ENCODE measurements around the gene ANKRD28. TPM values are rescaled to one million over a fixed set of nuclear protein-coding genes. Genes with fewer than 3 reads are reported as not detected.

ANKRD28 gene
- total and polyA plus RNA-seq, 2 of the 4 experiments (the other 2 are of a cell fraction), result 52.6 to 211 TPM

DNA sequence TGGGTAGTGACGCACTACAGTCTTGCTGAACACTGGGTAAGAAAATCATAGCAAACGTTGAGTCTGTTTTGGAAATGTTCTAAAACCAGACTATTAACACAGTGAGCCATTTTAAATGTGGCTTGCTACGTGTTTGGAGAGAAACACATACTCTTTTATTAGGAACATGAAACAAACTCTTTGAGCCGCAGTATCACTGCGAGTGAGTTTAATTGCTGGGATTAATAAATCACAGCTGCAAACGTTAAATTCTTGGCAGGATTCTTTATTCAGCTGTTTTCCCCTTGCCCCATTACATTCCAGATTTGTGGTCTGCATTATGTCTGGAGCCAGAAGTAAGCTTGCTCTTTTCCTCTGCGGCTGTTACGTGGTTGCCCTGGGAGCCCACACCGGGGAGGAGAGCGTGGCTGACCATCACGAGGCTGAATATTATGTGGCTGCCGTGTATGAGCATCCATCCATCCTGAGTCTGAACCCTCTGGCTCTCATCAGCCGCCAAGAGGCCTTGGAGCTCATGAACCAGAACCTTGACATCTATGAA, 162.6 kb downstream of the ANKRD28 start:
- DNase-seq (peak; percentile 66), ATAC-seq (ENCODE audit: low read depth) (no peak)
- POLR2A ChIA-PET (ENCODE audit: unreplicated experiment), result interaction anchor here (0.7 to 1.1 kb wide), 3 partner anchors 159 to 162 kb away, joined by 3 to 6 read pairs (median 3); no protein-coding TSS in a partner anchor
- Histone ChIP-seq H3K27ac (ENCODE audit: insufficient read depth, low read length) (peak overlapping the region; percentile 86), H4K20me1 (ENCODE audit: insufficient read depth, low read length) (no peaks in the 10 kb centered on the region), H3K9me3 (ENCODE audit: control insufficient read depth, insufficient read depth, low read length) (no peaks in the 10 kb centered on the region), H3K9ac (ENCODE audit: low read depth, low read length) (no peak overlapping the region; the same call in 1 of the 2 replicates), H4K5ac (ENCODE audit: low read depth, low read length) (peak overlapping the region; percentile 88), H3K23ac (ENCODE audit: low read depth, low read length) (peak overlapping the region; percentile 92), H2AFZ (replicated peaks; ENCODE audit: low read length, poor library complexity) (peak overlapping the region; percentile 69), H2AK5ac (ENCODE audit: low read depth, low read length) (peak overlapping the region; percentile 98), H4K91ac (ENCODE audit: insufficient read depth, low read depth, low read length) (peak overlapping the region; percentile 98), H3K14ac (replicated peaks; ENCODE audit: low read depth, low read length) (peak overlapping the region; percentile 90), H3K18ac (ENCODE audit: low read depth, low read length) (peak overlapping the region; percentile 89), H3K4me3 (ENCODE audit: insufficient read depth, low read depth, low read length) (no peak overlapping the region), H3K4me2 (ENCODE audit: low read depth, low read length) (peak overlapping the region; percentile 39; the same call in 1 of the 2 replicates), H2BK20ac (ENCODE audit: low read depth, low read length) (peak overlapping the region; percentile 99), H3K36me3 (ENCODE audit: control insufficient read depth, insufficient read depth, low read length) (no peaks in the 10 kb centered on the region), H3K27me3 (ENCODE audit: control insufficient read depth, insufficient read depth, low read length) (no peaks in the 10 kb centered on the region), H3K4me1 (ENCODE audit: control insufficient read depth, insufficient read depth, low read length) (peaks cover 38% of the 10 kb centered on the region), H2BK15ac (ENCODE audit: low read depth, low read length) (peak overlapping the region; percentile 98; the same call in 2 of the 3 replicates), H2BK120ac (ENCODE audit: low read depth, low read length) (peak overlapping the region; percentile 99), H3K79me1 (ENCODE audit: low read depth in 1 of 2, low read length in 2 of 2) (peaks cover 15 to 42% of the 10 kb centered on the region in 2 experiments; a peak in 3 of 4 replicates), H2BK5ac (ENCODE audit: low read depth, low read length, poor library complexity, severe bottlenecking) (peak overlapping the region; percentile 92), H3K4ac (ENCODE audit: low read depth, low read length) (peak overlapping the region; percentile 97), H2AK9ac (replicated peaks; ENCODE audit: low read depth, low read length, poor library complexity) (peak overlapping the region; percentile 97), H4K8ac (ENCODE audit: low read depth in 2 of 2, low read length in 2 of 2) (peak overlapping the region; percentile 65 to 95), H3K56ac (ENCODE audit: extremely low read depth, insufficient read depth, low read length) (peak overlapping the region; percentile 82), H3K9me1 (ENCODE audit: insufficient read depth, low read length) (peaks cover 25% of the 10 kb centered on the region)
- dilution Hi-C loops (cut with HindIII; ENCODE audit: low sequenced_read_pairs, unreplicated experiment), result no loop called here
- in situ Hi-C loops (cut with MboI; ENCODE audit: low sequenced_read_pairs), result loop anchor here (25.0 kb wide), 2 partner anchors 427 to 602 kb away; no protein-coding TSS in a partner anchor
- WGBS, 2 experiments (ENCODE audit: extremely low coverage in 2 of 2, insufficient read length in 1 of 2), result no CpG with 5 or more reads among the region's 13 CpGs
- no TSS peak for BruUV-seq (replicated peaks)
- intact Hi-C loops (cut with micrococcal nuclease), result loop anchor here (10.0 kb wide), 1 partner anchor 610 kb away; no protein-coding TSS in a partner anchor
- CTCF ChIA-PET, result interaction anchor here (0.7 to 1.7 kb wide), 5 partner anchors 11 to 347 kb away, joined by 3 to 6 read pairs (median 4); no protein-coding TSS in a partner anchor
- TF ChIP-seq MAZ (IDR thresholded peaks at IDR 0.05; ENCODE audit: borderline replicate concordance, low read depth, low read length), result 0 out of 2 replicates have a peak, but pooled peaks have one; percentile 22
- no peak for TF ChIP-seq POLR2A (IDR thresholded peaks at IDR 0.05; ENCODE audit: low read depth, low read length)
- TF ChIP-seq, protein P1, sequence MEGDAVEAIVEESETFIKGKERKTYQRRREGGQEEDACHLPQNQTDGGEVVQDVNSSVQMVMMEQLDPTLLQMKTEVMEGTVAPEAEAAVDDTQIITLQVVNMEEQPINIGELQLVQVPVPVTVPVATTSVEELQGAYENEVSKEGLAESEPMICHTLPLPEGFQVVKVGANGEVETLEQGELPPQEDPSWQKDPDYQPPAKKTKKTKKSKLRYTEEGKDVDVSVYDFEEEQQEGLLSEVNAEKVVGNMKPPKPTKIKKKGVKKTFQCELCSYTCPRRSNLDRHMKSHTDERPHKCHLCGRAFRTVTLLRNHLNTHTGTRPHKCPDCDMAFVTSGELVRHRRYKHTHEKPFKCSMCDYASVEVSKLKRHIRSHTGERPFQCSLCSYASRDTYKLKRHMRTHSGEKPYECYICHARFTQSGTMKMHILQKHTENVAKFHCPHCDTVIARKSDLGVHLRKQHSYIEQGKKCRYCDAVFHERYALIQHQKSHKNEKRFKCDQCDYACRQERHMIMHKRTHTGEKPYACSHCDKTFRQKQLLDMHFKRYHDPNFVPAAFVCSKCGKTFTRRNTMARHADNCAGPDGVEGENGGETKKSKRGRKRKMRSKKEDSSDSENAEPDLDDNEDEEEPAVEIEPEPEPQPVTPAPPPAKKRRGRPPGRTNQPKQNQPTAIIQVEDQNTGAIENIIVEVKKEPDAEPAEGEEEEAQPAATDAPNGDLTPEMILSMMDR (conservative IDR thresholded peaks at IDR 0.05; ENCODE audit: low read depth, low read length), result no peak
- TF ChIP-seq RAD21 (IDR thresholded peaks at IDR 0.05; ENCODE audit: low read length), result no peak

Data from IMR-90 (cell line).